ENCODE measurements around the gene KCNG1.

KCNG1 gene

GRCh38 chr20:51010932-51011331, 12.0 kb downstream of the KCNG1 start:
- no peak for TF ChIP-seq GATA2 (IDR thresholded peaks at IDR 0.05; ENCODE audit: low read depth, low read length)
- no peak for TF ChIP-seq GATA3 (IDR thresholded peaks at IDR 0.05; ENCODE audit: low read depth, low read length)

GRCh38 chr20:51010043-51010365, 12.9 kb downstream of the KCNG1 start:
- TF ChIP-seq GATA3 (IDR thresholded peaks at IDR 0.05; ENCODE audit: low read depth, low read length) (no peak), GATA2 (IDR thresholded peaks at IDR 0.05; ENCODE audit: low read depth, low read length) (no peak)

- TF ChIP-seq GATA2 (IDR thresholded peaks at IDR 0.05; ENCODE audit: low read depth, low read length): no peak
- no peak for TF ChIP-seq GATA3 (IDR thresholded peaks at IDR 0.05; ENCODE audit: low read depth, low read length)
Observed at GRCh38 chr20:51009303-51010042, 13.4 kb downstream of the KCNG1 start.

GRCh38 chr20:51008718-51009117, 14.2 kb downstream of the KCNG1 start:
- TF ChIP-seq GATA2 (IDR thresholded peaks at IDR 0.05; ENCODE audit: low read depth, low read length) (no peak), GATA3 (IDR thresholded peaks at IDR 0.05; ENCODE audit: low read depth, low read length) (no peak)

GRCh38 chr20:51005214-51005613, 17.7 kb downstream of the KCNG1 start:
- no peak for TF ChIP-seq GATA3 (IDR thresholded peaks at IDR 0.05; ENCODE audit: low read depth, low read length)

- TF ChIP-seq GATA3 (IDR thresholded peaks at IDR 0.05; ENCODE audit: low read depth, low read length) (no peak), GATA2 (IDR thresholded peaks at IDR 0.05; ENCODE audit: low read depth, low read length) (no peak)
Observed at GRCh38 chr20:51004781-51005180, 18.1 kb downstream of the KCNG1 start.

- no peak for TF ChIP-seq GATA2 (IDR thresholded peaks at IDR 0.05; ENCODE audit: low read depth, low read length)
- no peak for TF ChIP-seq GATA3 (IDR thresholded peaks at IDR 0.05; ENCODE audit: low read depth, low read length)
Observed at GRCh38 chr20:51004305-51004727, 18.6 kb downstream of the KCNG1 start.

GRCh38 chr20:51003753-51004152, 19.2 kb downstream of the KCNG1 start:
- TF ChIP-seq GATA3 (IDR thresholded peaks at IDR 0.05; ENCODE audit: low read depth, low read length): no peak
- no peak for TF ChIP-seq GATA2 (IDR thresholded peaks at IDR 0.05; ENCODE audit: low read depth, low read length)

GRCh38 chr20:51002633-51003032, 20.3 kb downstream of the KCNG1 start:
- TF ChIP-seq GATA3 (IDR thresholded peaks at IDR 0.05; ENCODE audit: low read depth, low read length) (no peak), GATA2 (IDR thresholded peaks at IDR 0.05; ENCODE audit: low read depth, low read length) (no peak)

- TF ChIP-seq GATA3 (IDR thresholded peaks at IDR 0.05; ENCODE audit: low read depth, low read length) (no peak), GATA2 (IDR thresholded peaks at IDR 0.05; ENCODE audit: low read depth, low read length) (no peak)
Observed at GRCh38 chr20:51001430-51002265, 21.3 kb downstream of the KCNG1 start.

- no peak for TF ChIP-seq GATA3 (IDR thresholded peaks at IDR 0.05; ENCODE audit: low read depth, low read length)
- no peak for TF ChIP-seq GATA2 (IDR thresholded peaks at IDR 0.05; ENCODE audit: low read depth, low read length)
Observed at GRCh38 chr20:50999355-50999754, 23.6 kb downstream of the KCNG1 start.

- TF ChIP-seq GATA2 (IDR thresholded peaks at IDR 0.05; ENCODE audit: low read depth, low read length) (no peak), GATA3 (IDR thresholded peaks at IDR 0.05; ENCODE audit: low read depth, low read length) (no peak)
Observed at GRCh38 chr20:50996901-50997865, 25.7 kb downstream of the KCNG1 start.

- TF ChIP-seq GATA2 (IDR thresholded peaks at IDR 0.05; ENCODE audit: low read depth, low read length) (no peak), GATA3 (IDR thresholded peaks at IDR 0.05; ENCODE audit: low read depth, low read length) (no peak)
Observed at GRCh38 chr20:50995506-50995905, 27.4 kb downstream of the KCNG1 start.

GRCh38 chr20:50993876-50994275, 29.0 kb downstream of the KCNG1 start:
- no peak for TF ChIP-seq GATA3 (IDR thresholded peaks at IDR 0.05; ENCODE audit: low read depth, low read length)
- TF ChIP-seq GATA2 (IDR thresholded peaks at IDR 0.05; ENCODE audit: low read depth, low read length): no peak
